Activated CD4-positive, alpha-beta T cell treated with anti-CD3 and anti-CD28 coated beads, Interleukin-2, amount 10 ng/mL, durations not matched to agents 7 days and 5 days (primary cell): ENCODE measurements around the gene CCDC170. TPM values are rescaled to one million over a fixed set of nuclear protein-coding genes. Genes with fewer than 3 reads are reported as not detected.

Experiments
- CTCF ChIA-PET: fragments of 350-600 bp; sonication (Branson Sonifier 250); formaldehyde crosslinking; loops from one replicate; lab custom pipeline; 2021; ENCODE audit warnings: antibody characterized with exemption; lab: Charles Lee
- POLR2A ChIA-PET: fragments of 350-600 bp; sonication (Branson Sonifier 250); formaldehyde crosslinking; loops from one replicate; lab custom pipeline; 2021; ENCODE audit warnings: antibody characterized with exemption; lab: Charles Lee
- DNase-seq: peaks from one replicate; pipeline ENCODE4 v3.0.0-alpha.2; 2020
- H3K27ac Mint-ChIP-seq: one replicate; pipeline ENCODE4 v1.8.0; 2021; ENCODE audit warnings: mild to moderate bottlenecking, moderate library complexity, mixed read lengths
- H3K27me3 Mint-ChIP-seq: one replicate; pipeline ENCODE4 v1.8.0; 2021; ENCODE audit warnings: mixed read lengths
- H3K36me3 Mint-ChIP-seq: one replicate; pipeline ENCODE4 v1.8.0; 2021; ENCODE audit warnings: low read depth, mixed read lengths
- H3K4me1 Mint-ChIP-seq: one replicate; pipeline ENCODE4 v1.8.0; 2021; ENCODE audit warnings: mixed read lengths
- H3K4me3 Mint-ChIP-seq: one replicate; pipeline ENCODE4 v1.8.0; 2021; ENCODE audit warnings: mild to moderate bottlenecking, moderate library complexity, mixed read lengths
- H3K9me3 Mint-ChIP-seq: one replicate; pipeline ENCODE4 v1.8.0; 2021; ENCODE audit warnings: mixed read lengths
- total RNA-seq, 2 experiments: library from RNA; stranded (reverse); gene quantifications; one replicate each; pipeline ENCODE4 v1.2.3, GENCODE V29; 2021

Gene CCDC170
- total RNA-seq, 2 experiments from 2014 or later, result not detected

- ChIA-PET CTCF (no interaction called here), POLR2A (no interaction called here)
- Mint-ChIP-seq H3K27ac (no peak overlapping the region), H3K4me1 (no peaks in the 10 kb centered on the region), H3K4me3 (no peak overlapping the region), H3K36me3 (no peaks in the 10 kb centered on the region), H3K27me3 (peaks cover 3% of the 10 kb centered on the region), H3K9me3 (peaks cover 27% of the 10 kb centered on the region)
- no peak for DNase-seq
These were observed 67.4 kb downstream of the CCDC170 start for GRCh38 chr6:151561238-151561637.

GRCh38 chr6:151564654-151565053 is 70.8 kb downstream of the CCDC170 start:
- H3K4me1 Mint-ChIP-seq, result no peaks in the 10 kb centered on the region
- ChIA-PET CTCF (no interaction called here), POLR2A (no interaction called here)
- DNase-seq, result no peak
- H3K36me3 Mint-ChIP-seq, result no peaks in the 10 kb centered on the region
- H3K4me3 Mint-ChIP-seq, result no peak overlapping the region
- H3K9me3 Mint-ChIP-seq, result peaks cover 25% of the 10 kb centered on the region
- no peak overlapping the region for H3K27ac Mint-ChIP-seq
- H3K27me3 Mint-ChIP-seq, result peaks cover under 1% of the 10 kb centered on the region

GRCh38 chr6:151565940-151566339 is 72.1 kb downstream of the CCDC170 start:
- POLR2A ChIA-PET, result no interaction called here

DNA sequence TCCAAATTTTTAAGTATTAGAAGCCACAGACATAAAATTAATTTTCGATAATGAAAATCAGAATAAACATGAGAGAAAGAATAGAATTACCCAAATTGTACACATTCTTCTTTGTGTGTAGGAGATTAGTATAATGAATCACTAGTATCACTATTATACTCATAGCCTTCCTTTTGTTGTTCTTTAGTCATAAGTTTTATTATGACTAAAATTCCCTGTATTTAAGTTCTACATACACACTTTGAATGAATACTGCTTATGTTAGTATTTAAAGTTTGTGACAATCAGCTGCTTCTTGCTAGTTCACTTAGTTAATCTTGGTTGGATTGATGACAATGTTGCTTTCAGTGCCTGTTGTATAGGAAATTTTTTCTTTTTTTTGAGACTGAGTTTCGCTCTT is 72.7 kb downstream of the CCDC170 start:
- Mint-ChIP-seq H3K4me1 (no peaks in the 10 kb centered on the region), H3K36me3 (no peaks in the 10 kb centered on the region), H3K27ac (no peak overlapping the region), H3K9me3 (peaks cover 18% of the 10 kb centered on the region), H3K27me3 (peaks cover 1% of the 10 kb centered on the region), H3K4me3 (no peak overlapping the region)
- ChIA-PET CTCF (no interaction called here), POLR2A (no interaction called here)
- DNase-seq, result no peak

More at GRCh38 chr6:151565940-151566339, 72.1 kb downstream of the CCDC170 start:
- CTCF ChIA-PET, result interaction anchor here (0.6 kb wide), 1 partner anchor 27 kb away, joined by 4 read pairs; no protein-coding TSS in a partner anchor
- Mint-ChIP-seq H3K27ac (no peak overlapping the region), H3K4me1 (no peaks in the 10 kb centered on the region), H3K27me3 (peaks cover 1% of the 10 kb centered on the region), H3K4me3 (no peak overlapping the region), H3K9me3 (peaks cover 22% of the 10 kb centered on the region), H3K36me3 (no peaks in the 10 kb centered on the region)
- DNase-seq, result no peak

DNA sequence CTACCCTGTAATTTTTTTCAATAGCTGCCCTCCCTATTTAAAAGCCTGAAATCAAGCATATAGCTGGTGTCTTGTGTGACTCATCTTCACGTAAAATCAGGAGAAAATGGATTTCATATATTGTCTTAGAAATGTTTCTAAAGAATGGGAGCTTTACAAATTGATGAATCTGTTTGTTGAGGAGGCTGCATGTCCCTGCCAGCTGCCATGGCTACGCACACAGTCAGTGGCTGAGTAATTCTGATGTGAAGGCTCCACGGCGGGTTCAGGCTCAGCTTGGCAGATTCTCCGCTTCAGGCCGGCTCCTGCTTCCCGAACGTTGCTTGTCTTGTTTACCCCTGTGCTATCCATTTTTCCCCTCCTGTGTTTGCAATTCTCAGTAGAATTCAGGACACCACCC is 82.8 kb downstream of the CCDC170 start:
- Mint-ChIP-seq H3K4me1 (no peaks in the 10 kb centered on the region), H3K27ac (no peak overlapping the region), H3K9me3 (no peaks in the 10 kb centered on the region), H3K4me3 (no peak overlapping the region), H3K27me3 (peaks cover 6% of the 10 kb centered on the region), H3K36me3 (no peaks in the 10 kb centered on the region)
- DNase-seq, result no peak
- CTCF ChIA-PET, result interaction anchor here (0.5 kb wide), 1 partner anchor 303 kb away, joined by 5 read pairs; no protein-coding TSS in a partner anchor
- POLR2A ChIA-PET, result no interaction called here

GRCh38 chr6:151577257-151577656 is 83.4 kb downstream of the CCDC170 start:
- Mint-ChIP-seq H3K27ac (no peak overlapping the region), H3K36me3 (no peaks in the 10 kb centered on the region), H3K9me3 (no peaks in the 10 kb centered on the region), H3K4me1 (no peaks in the 10 kb centered on the region), H3K4me3 (no peak overlapping the region), H3K27me3 (peaks cover 5% of the 10 kb centered on the region)
- POLR2A ChIA-PET, result no interaction called here
- DNase-seq, result no peak
- CTCF ChIA-PET, result no interaction called here

- no peak for DNase-seq
- H3K36me3 Mint-ChIP-seq, result no peaks in the 10 kb centered on the region
- POLR2A ChIA-PET, result no interaction called here
- no peak overlapping the region for H3K4me3 Mint-ChIP-seq
- no peaks in the 10 kb centered on the region for H3K9me3 Mint-ChIP-seq
- CTCF ChIA-PET, result no interaction called here
- no peak overlapping the region for H3K27ac Mint-ChIP-seq
- H3K4me1 Mint-ChIP-seq, result no peaks in the 10 kb centered on the region
- peaks cover 14% of the 10 kb centered on the region for H3K27me3 Mint-ChIP-seq
These were observed 91.9 kb downstream of the CCDC170 start for GRCh38 chr6:151585741-151586140.

DNA sequence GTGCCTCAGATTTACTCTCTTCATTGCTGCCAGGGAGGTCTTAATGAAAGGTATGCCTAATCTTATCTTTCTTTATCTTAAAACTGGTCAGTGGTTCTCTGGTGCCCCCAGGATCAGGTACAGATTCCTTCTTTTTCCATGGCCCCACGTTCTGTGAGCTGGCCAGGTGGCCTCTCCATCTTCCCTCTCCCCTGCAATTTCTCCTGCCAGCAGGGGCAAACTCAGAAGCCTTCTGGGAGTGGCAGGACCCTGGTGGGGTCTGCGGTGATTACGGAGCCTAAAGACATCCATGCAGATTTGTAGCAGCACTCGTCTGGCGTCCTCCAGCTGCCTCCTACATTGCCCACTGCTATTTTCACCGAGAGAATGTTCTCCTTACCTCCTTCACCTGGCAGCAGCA is 95.8 kb downstream of the CCDC170 start:
- CTCF ChIA-PET, result no interaction called here
- Mint-ChIP-seq H3K4me1 (no peaks in the 10 kb centered on the region), H3K4me3 (no peak overlapping the region), H3K9me3 (peaks cover 3% of the 10 kb centered on the region), H3K27me3 (peaks cover 14% of the 10 kb centered on the region), H3K27ac (no peak overlapping the region), H3K36me3 (no peaks in the 10 kb centered on the region)
- POLR2A ChIA-PET, result no interaction called here
- DNase-seq, result no peak

GRCh38 chr6:151590742-151591141 is 96.9 kb downstream of the CCDC170 start:
- H3K27me3 Mint-ChIP-seq, result peaks cover 18% of the 10 kb centered on the region
- H3K27ac Mint-ChIP-seq, result no peak overlapping the region
- no peak overlapping the region for H3K4me3 Mint-ChIP-seq
- DNase-seq, result no peak
- ChIA-PET POLR2A (no interaction called here), CTCF (interaction anchor here (0.7 kb wide), 1 partner anchor 10 kb away, joined by 3 read pairs; no protein-coding TSS in a partner anchor)
- H3K36me3 Mint-ChIP-seq, result no peaks in the 10 kb centered on the region
- H3K4me1 Mint-ChIP-seq, result no peaks in the 10 kb centered on the region
- peaks cover 5% of the 10 kb centered on the region for H3K9me3 Mint-ChIP-seq

GRCh38 chr6:151592449-151593159 is 98.8 kb downstream of the CCDC170 start:
- Mint-ChIP-seq H3K27ac (no peak overlapping the region), H3K27me3 (peaks cover 13% of the 10 kb centered on the region), H3K4me1 (no peaks in the 10 kb centered on the region), H3K4me3 (no peak overlapping the region), H3K36me3 (no peaks in the 10 kb centered on the region), H3K9me3 (peaks cover 5% of the 10 kb centered on the region)
- ChIA-PET POLR2A (no interaction called here), CTCF (no interaction called here)
- DNase-seq, result no peak

DNA sequence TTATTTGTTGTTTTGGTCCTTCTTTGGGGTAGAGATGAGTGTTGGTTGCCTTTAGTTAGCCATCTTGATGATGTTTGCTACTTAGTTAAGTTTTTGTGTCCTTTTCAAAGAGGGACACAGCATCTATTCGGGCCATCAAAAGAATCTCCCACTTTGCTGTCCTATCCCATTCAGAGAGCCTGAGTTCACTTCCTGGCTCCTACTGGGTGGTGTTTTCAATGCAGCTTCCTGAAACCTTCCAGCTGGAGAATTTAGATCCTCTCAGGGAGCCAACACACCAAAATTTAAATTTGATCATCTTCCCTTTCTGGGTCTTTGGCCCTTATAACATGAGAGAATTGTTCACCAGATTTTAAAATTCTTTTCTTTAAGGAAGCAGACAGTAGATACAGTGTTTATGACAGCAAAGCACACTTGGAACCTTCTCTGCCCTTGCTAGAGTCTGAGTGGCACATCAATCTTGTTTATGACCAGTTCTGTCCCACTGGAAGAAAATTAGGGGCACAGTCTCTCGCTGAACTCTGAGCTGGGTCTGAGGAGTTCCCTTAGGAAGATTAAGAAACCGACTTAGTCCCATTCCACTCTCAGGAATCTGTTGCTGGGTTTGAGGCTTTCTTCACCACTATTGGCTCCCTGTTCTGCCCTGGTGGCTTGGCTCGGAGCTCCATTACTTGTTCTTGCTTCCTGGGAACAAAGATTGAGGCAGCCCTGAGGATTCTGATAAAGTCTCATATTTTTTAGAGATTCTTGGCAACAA is 115.5 kb downstream of the CCDC170 start:
- no peak for DNase-seq
- H3K4me1 Mint-ChIP-seq, result no peaks in the 10 kb centered on the region
- no peaks in the 10 kb centered on the region for H3K36me3 Mint-ChIP-seq
- no peak overlapping the region for H3K27ac Mint-ChIP-seq
- POLR2A ChIA-PET, result no interaction called here
- H3K27me3 Mint-ChIP-seq, result peaks cover 12% of the 10 kb centered on the region
- CTCF ChIA-PET, result no interaction called here
- H3K9me3 Mint-ChIP-seq, result peaks cover 3% of the 10 kb centered on the region
- H3K4me3 Mint-ChIP-seq, result no peak overlapping the region

GRCh38 chr6:151610326-151610725 is 116.5 kb downstream of the CCDC170 start:
- Mint-ChIP-seq H3K4me1 (no peaks in the 10 kb centered on the region), H3K27me3 (peaks cover 12% of the 10 kb centered on the region), H3K27ac (no peak overlapping the region)

DNA sequence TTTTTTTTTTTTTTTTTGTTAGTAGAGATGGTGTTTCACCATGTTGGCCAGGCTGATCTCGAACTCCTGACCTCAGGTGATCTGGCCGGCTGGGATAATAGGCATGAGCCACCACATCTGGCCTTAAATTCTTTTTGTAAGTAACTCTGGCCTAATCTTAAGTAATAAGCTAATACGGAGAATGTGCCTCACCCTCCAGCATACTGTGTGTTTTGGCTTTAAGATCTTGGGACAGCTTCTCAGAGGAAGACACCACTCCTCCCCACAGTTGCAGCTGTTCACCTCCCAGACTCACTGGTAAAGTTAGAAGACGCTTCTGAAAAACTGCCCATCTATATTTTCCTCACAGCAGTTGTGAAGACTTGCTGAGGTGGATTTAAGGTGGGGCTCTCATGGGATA is 120.8 kb downstream of the CCDC170 start:
- ChIA-PET POLR2A (no interaction called here), CTCF (interaction anchor here (0.8 to 1.6 kb wide), 2 partner anchors 10 to 11 kb away, joined by 3 to 5 read pairs; no protein-coding TSS in a partner anchor)
- no peak overlapping the region for H3K4me3 Mint-ChIP-seq
- no peaks in the 10 kb centered on the region for H3K9me3 Mint-ChIP-seq
- H3K27ac Mint-ChIP-seq, result no peak overlapping the region
- no peaks in the 10 kb centered on the region for H3K4me1 Mint-ChIP-seq
- no peaks in the 10 kb centered on the region for H3K36me3 Mint-ChIP-seq
- DNase-seq, result no peak
- peaks cover 9% of the 10 kb centered on the region for H3K27me3 Mint-ChIP-seq

More at GRCh38 chr6:151610326-151610725, 116.5 kb downstream of the CCDC170 start:
- CTCF ChIA-PET, result no interaction called here
- peaks cover 3% of the 10 kb centered on the region for H3K9me3 Mint-ChIP-seq
- POLR2A ChIA-PET, result no interaction called here
- no peak for DNase-seq
- no peaks in the 10 kb centered on the region for H3K36me3 Mint-ChIP-seq
- no peak overlapping the region for H3K4me3 Mint-ChIP-seq
